Activated CD8-positive, alpha-beta memory T cell treated with anti-CD3 and anti-CD28 coated beads for 24 hours (primary cell): Measurements from ENCODE around the gene CEP19.

ENCODE experiments used
- DNase-seq: peaks from one replicate; pipeline ENCODE4 v3.0.0-alpha.2; 2020

Gene CEP19

DNA sequence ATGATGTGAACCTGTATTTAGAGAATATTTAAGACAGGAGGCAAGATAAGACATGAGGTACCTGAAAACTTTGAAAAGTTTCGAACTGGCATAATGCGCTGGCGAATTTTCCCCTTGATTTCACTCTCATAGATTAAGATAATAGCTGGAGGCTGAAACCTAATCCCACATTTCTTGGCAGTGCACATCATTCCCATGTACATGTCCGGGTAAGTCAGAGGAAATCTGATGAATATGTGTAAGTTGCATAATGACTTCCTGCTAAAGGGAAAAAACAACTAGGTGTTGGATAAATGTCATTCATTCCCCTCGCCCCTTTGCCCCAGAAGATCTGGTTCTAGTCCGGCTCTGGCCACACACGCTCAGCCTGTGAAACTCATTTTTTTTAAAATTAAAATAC is 3.6 kb downstream of the CEP19 start:
- DNase-seq: no peak

DNA sequence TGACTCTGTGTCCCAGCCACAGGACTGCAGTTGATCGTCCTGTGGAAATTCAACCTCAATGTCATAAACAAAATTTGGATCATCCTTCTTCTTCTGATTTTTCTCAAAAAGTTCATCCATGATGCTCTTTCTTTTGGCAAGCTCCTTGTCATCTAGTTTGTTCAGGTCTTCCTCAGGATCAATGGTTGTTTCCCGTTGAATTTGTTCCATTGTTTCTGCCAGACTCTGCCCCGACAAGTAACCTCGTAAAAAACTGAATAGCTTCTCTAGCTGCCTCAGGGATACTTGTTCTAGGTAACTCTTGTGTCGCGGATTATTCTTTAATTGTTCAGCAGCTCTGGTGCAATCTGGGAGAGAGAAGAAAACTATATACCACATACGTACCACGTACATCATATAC is 4.5 kb downstream of the CEP19 start:
- no peak for DNase-seq

DNA sequence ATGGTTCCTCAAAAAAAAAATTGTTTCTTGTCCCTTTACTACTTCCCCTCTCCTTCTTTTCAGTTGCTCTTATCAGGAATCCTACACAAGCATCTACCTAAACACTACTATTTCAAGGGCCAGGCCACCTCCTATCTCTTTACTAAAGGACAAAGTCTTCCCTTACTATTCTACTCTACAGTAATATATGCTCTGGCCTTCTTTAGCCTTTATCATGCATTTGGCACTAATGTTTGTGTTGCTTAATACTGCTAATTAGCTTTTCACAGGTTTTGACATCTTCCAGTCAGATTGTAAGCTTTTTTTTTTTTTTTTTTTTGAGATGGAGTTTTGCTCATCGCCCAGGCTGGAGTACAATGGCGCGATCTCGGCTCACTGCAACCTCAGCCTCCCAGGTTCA is 5.3 kb downstream of the CEP19 start:
- no peak for DNase-seq

DNA sequence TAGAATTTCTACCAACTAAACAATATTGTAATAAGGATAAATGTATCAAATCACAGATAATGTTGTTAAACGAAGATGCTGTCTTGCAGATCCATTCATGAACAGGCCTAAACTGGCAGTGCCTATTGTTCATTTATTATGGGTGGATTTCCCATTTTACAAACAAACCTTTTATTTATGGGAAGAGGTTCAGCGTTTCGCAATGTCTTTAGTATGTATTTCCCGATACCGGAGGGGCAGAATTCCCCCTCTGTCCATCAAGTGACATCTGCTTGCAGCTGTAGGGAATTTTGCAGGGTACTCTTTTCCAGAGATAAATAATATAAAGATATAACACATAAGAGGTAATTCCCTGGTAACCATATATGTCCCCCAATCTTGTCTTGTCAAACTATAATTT is 5.7 kb downstream of the CEP19 start:
- no peak for DNase-seq

DNA sequence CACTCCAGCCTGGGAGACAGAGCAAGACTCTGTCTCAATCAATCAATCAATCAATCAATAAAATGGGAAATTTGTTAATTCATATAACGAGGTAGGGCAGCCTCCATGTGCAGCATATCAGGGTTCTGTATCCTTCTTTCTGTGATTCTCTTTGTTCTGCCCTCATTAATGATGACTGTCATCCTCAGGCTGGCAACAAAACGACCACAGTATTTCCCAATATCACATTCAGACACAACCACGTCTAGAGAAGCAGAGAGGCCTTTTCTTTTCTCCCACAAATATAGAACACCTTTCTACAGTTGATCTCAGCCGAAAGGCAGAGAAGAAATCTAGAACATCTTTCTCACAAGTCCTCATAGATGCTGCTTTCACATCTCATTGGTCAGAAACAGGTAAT is 11.2 kb downstream of the CEP19 start:
- DNase-seq: no peak

DNA sequence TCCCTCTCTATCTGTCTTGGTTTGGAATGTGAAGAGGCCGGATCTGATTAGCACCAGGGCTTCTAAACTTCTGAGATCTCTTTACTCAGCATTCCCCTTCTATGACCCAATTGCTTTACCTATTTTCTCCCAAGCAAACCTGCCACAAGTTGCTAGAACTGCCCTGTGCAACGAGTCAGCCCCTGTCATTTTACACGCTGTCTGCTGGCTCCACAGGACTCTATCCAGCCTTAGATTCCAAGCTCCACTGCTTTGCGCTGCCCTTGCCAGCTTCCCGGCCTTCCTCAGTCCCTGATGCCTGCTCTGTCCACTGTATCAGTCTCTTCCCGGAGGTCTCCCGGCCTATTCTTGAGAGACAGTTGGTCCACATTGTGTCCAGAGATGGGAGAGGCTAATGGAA is 12.3 kb downstream of the CEP19 start:
- no peak for DNase-seq

DNA sequence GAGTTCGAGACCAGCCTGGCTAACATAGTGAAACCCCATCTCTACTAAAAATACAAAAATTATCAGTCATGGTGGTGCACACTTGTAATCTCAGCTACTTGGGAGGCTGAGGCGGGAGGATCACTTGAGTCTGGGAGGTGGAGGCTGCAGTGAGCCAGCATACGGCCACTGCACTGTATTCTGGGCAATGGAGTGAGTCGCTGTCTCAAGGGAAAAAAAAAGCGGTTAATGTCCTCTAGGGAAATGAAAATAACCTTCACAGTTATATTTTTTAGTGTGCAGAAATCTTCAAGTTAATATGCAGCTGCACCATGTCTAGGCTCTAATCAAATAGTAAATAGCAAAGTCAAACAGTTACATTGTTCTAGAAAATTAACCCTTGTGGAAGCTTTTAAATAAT is 14.8 kb downstream of the CEP19 start:
- DNase-seq: no peak

DNA sequence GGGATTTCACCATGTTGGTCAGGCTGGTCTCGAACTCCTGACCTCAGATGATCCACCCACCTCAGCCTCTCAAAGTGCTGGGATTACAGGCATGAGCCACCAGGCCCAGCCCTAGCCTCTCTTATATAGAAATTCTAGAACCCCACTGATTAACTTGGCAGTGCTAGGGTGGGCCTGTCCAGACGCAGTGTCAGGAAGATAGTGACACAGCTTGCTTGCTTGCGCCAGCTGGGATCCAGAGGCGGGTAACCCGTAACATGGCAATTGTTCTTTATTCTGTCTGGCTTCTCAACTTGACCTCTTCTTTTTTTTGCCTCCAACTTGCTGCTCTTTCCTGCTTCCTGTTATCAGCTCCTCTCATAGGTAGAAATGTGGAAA is 16.2 kb downstream of the CEP19 start:
- no peak for DNase-seq

DNA sequence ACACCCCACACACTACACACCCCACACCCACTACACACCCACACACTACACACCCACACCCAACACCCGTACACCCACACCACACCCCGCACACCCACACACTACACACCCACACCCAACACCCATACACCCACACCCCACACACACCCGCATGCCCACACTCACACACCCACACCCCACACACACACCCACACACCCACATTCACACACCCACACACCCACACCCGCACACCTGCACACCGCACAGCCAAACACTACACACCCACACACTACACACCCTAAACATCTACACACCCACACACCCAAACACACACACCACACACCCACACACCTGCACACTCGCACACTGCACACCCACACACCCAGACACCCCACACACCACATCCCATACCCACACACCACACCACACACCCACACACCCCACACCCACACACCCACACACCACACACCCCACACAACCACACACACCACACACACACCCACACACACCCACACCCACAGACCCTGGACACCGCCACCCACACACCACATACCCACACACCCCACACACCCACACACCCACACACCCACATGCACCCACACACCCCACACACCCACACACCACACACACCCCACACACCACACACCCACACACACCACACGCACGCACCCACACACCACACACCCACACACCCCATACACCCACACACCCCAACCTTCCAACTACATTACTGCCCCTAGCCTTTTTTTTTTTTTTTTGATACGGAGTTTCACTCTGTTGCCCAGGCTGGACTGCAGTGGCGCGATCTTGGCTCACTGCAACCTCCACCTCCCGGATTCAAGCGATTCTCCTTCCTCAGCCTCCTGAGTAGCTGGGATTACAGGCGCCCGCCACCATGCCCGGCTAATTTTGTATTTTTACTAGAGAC is 16.9 kb downstream of the CEP19 start:
- peak; percentile 67 for DNase-seq

DNA sequence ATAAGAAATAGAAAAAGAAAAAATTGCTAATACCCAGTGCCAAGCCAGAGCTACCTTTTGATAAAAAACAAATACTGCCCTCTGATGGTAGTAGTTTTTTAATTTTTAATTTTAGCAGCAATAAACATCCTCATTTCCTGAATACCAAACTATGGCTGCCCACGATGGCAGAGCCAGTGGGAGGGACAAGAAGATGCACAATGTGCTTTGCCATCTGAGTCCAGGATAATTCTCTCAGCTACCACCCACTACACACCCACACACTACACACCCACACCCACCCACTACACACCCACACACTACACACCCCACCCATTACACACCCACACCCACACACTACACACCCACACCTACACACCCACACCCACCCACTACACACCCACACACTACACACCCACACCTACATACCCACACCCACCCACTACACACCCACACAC is 17.8 kb downstream of the CEP19 start:
- DNase-seq: no peak

DNA sequence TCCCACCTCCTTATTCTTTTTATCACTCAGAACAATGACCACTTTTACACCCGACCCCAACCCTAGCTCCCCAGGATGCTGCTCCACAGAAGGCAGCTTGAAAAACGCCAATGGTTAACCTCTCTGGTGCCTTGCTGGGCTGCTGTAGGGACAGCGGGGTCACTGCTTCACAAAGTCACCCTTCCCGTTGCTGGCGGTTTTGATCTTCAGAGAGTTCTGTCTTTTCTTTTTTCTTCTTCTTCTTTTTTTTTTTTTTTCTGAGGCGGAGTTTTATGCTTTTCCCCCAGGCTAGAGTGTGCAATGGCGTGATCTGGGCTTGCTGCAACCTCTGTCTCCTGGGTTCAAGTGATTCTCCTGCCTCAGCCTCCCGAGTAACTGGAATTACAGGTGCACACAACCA is 20.7 kb downstream of the CEP19 start:
- no peak for DNase-seq

DNA sequence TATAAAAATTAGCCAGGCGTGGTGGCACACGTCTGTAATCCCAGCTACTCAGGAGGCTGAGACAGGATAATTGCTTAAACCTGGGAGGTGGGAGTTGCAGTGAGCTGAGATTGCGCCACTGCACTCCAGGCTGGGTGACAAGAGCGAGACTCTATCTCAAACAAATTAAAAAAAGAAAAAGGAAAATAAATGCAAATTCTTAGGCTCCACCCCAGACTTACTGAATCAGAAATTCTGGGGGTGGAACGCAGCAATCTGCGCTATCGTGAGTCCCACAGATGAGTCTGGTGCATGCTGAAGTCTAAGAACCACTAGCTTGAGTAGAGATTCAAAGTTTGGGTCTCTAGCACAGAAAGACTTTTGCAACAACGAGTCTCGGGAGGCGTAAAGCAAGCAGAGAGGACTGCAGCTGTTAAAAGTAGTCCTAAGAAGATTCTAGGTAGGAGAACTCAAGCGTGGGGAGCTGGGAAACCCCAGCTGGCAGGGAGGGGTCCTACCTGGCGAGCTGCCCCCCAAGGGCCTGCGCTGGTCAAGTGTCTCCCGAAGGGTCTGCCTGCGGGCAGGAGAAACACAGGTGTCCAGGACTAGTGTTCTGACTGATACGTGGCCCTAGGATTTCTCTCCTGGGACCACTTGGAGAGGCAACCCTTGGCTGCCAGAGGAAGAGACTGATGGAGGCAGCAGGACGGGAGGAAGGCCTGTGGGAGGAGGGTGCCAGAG is 21.9 kb downstream of the CEP19 start:
- DNase-seq: no peak

DNA sequence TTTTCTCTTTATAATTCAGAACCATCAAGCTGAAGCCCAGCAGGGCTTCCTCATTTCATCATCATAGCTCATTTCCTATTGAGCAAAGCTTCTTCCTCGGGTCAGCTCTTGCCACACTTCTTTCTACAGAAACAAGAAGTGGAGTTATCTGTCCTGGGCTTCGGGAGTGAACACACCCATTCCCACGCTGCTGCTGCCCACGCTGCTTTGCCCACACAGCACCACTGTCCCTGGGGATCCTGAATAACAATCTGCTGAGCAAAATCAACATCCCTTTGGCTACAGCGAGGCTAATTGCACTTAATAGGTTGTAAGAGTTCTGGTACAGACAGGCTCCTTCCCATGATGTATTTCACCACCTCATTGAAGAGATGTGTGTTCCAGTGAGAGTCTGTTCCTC is 23.7 kb downstream of the CEP19 start:
- no peak for DNase-seq

DNA sequence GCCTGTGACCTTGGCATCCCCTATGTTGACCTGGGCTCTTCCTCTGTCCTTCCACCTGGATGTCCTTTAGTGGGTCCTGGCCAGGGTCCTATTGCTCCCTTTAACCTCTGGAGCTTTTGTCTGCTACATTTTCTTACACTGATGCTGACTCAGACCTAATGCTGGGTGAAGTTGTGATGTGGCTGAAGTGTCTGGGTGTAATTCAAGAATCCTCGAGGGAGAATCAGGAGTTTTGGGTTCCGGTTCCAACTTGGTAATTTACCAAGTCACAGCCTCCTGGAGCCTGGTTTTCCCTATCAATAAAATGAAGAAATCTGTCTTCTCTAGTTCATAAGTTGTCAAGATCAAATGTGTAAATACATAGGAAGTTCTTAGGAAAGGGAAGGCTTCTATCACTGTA is 25.6 kb downstream of the CEP19 start:
- no peak for DNase-seq

DNA sequence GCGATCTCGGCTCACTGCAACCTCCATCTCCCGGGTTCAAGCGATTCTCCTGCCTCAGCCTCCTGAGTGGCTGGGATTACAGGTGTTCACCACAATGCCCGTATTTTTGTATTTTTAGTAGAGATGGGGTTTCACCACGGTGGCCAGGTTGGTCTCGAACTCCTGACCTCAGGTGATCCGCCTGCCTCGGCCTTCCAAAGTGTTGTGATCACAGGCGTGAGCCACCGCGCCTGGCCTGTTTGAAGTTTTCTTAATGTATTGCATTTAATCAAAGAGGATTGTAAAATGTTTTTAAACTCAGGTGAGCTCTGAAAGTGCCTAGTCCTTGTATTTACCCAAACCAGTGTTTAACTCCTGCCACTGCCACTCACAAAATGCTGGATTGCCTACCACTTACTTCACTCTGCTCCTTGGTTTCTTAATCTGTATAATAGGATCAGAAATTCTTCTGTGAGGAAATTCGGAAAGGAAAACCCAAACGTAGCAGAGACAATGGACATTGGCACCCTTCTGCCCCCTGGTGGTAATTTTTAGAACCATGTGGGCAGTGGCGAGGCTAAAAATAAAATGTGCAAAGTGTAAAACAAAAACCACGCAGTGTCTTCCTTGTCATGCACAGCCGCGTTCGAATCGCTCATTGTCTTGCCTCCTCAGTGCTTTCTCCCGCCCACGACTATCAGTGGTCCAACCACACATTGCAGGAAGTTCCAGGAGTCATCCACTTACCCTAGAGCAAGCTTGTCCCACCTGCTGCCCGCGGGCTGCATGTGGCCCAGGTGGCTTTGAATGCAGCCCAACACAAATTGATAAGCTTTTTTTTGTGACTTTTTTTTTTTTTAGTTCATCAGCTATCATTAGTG is 27.3 kb downstream of the CEP19 start:
- peak; percentile 84 for DNase-seq

DNA sequence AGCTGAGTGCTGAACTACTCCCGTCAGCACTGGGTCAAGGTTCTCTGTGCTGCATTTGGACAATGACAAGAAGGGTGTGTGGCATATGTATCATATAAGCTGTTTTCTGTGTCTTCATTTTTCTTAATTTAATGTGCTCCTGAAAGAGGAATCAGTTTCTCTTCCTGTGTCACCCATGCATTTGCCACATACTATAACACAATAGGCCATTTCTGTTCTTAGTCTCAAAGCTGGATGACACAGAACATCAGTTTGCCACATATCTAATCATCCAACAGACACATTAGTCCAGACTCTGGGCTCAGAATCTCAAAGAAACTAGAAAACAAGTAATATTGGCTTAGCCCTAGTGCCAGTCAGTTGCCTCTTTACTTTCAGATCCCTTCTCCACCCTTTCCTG is 34.1 kb downstream of the CEP19 start:
- DNase-seq: no peak

DNA sequence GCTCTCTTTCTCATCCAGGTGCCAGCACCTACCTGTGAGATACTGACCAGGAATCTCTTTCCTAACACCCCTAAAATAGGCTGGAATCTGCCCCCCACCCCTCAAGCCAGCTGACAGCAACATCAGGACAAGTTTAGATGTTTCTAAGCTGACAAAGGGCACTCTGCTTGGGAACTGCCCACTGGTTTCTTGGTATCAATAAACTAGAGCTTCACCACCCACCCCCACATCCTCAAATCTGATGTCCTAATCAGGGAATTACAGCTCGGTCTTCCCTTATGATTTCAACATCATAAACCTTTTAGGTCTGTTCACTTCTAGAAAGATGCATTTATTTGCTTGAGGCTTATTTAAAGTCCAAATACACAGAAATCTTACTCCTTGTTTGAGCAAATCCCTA is 34.7 kb downstream of the CEP19 start:
- DNase-seq: no peak

DNA sequence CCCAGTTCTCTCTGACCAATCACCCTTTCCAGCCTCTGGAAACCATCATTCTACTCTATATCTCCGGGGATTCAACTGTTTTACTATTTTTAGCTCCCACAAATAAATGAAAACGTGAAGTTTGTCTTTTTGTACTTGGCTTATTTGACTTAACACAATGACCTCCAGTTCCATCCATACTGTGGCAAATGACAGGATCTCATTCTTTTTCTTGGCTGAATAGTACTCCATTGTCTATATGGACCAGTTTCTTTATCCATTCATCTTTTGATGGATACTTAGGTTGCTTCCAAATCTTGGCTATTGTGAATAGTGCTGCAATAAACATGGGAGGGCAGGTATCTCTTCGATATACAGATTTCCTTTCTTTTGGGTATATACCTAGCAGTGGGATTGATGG is 38.4 kb downstream of the CEP19 start:
- DNase-seq: no peak

DNA sequence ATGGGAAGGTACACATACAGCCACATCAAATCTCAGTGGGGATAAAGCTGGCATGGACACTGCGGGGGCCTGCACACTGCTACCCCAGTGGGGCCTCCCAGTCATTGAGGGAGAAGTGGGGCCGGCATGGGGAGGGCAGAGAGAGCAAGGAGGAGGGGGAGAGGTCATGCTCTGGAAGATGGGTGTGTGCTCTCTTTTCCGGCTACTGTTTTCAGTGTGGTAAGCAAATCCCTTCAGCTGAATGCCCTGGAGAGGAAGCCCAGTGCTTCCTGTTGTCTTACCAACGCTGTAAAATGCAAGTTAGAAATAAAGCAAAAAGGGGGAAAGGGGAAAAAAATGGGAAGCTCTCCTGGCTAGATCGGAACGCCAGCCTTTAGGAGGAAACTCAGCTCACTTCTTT is 41.7 kb downstream of the CEP19 start:
- DNase-seq: no peak

DNA sequence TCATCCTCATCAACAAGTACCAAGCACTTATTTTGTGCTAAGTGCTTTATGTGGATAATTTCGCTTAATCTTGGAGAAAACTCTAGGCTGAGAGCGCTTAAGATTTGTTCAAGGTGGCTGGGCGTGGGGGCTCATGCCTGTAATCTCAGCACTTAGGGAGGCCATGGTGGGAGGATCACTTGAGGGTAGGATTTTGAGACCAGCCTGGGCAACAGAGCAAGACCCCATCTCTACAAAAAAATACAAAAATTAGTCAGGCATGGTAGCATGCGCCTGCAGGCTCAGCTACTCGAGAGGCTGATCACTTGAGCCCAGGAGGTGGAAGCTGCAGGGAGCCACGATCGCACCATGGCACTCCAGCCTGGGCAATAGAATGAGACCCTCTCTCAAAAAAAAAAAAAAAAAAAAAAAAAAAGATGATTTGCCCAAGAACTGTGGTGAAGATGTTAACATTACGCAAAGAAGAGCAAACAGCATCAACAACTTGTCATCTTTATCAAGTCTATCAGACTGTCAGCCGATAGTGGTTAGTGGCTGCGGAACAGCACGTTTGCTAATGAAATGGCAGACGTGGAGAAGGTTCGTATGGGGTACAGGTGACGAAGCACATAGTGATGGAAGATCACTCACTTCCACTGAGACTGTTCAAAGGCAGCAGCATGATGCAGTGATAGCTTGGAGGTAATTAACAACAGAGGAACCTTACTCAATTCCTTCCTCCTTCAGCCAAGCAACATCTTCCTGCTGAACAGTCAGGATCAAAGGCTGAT is 44.8 kb downstream of the CEP19 start:
- DNase-seq: no peak

DNA sequence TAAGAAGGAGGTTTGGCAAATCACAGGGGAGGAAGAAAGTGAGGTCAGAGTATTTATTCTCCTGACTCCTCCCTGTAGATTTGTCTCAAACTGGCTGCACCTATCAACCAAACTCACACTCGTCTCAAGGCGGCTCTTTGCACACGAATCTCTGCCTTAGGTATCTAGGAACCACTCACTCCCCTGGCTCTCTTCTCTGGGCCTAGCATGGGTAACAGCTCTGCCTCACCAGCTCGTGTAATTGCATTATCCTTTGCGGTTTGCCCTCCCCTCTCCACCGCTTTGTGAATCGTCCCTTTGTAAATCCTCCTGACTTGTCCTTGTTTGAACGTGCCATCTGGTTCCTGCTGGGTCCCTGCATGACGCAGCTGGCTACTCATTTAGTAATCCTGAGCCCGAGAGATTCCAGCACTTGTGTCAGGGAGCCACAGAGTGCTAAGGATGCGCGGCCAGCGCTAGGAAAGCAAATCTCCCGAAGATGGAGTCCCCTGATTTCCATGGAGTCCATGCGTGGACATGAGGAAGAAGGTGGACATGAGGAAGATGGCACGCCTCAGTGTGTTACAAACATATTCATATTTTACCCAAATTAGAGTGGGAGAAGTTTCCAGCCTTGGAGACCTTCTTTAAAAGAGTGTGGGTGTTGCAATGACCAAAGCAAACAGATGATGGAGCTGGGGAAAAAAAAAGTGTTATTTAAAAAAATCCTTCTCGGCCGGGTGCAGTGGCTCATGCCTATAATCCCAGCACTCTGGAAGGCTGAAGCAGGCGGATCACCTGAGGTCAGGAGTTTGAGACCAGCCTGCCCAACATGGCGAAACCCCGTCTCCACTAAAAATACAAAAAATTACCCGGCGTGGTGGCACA is 45.8 kb downstream of the CEP19 start:
- no peak for DNase-seq
